ENCODE measurements around the gene PLXNA2.
A peak's percentile ranks its signal among the peaks of the same experiment; 100 is the strongest.

The PLXNA2 gene

GRCh38 chr1:208166340-208167138 is 77.6 kb downstream of the PLXNA2 start:
- DNase-seq, result no peak

- no peak for DNase-seq
These were observed 78.5 kb downstream of the PLXNA2 start for GRCh38 chr1:208165659-208166058.

GRCh38 chr1:208164609-208165008 is 79.6 kb downstream of the PLXNA2 start:
- DNase-seq, result no peak

- DNase-seq, result no peak
These were observed 80.6 kb downstream of the PLXNA2 start for GRCh38 chr1:208163539-208163938.

GRCh38 chr1:208162903-208163302 is 81.3 kb downstream of the PLXNA2 start:
- no peak for DNase-seq

GRCh38 chr1:208161656-208162375 is 82.4 kb downstream of the PLXNA2 start:
- DNase-seq, result no peak

- DNase-seq, result no peak
These were observed 83.2 kb downstream of the PLXNA2 start for GRCh38 chr1:208161005-208161404.

GRCh38 chr1:208160259-208160819 is 83.8 kb downstream of the PLXNA2 start:
- DNase-seq, result no peak

- DNase-seq, result no peak
These were observed 84.5 kb downstream of the PLXNA2 start for GRCh38 chr1:208159555-208160258.

- no peak for DNase-seq
These were observed 85.3 kb downstream of the PLXNA2 start for GRCh38 chr1:208158640-208159554.

- DNase-seq, result peak in 5 of 56 donors; percentile 8 to 44 (median 17)
These were observed 86.4 kb downstream of the PLXNA2 start for GRCh38 chr1:208157769-208158168.

- DNase-seq, result no peak
These were observed 87.4 kb downstream of the PLXNA2 start for GRCh38 chr1:208156741-208157140.

GRCh38 chr1:208156310-208156709 is 87.9 kb downstream of the PLXNA2 start:
- no peak for DNase-seq

GRCh38 chr1:208154679-208155642 is 89.2 kb downstream of the PLXNA2 start:
- peak in 3 of 56 donors; percentile 5 to 35 (median 12) for DNase-seq

- DNase-seq, result no peak
These were observed 90.1 kb downstream of the PLXNA2 start for GRCh38 chr1:208154040-208154439.

- DNase-seq, result no peak
These were observed 90.8 kb downstream of the PLXNA2 start for GRCh38 chr1:208153386-208153785.

GRCh38 chr1:208151728-208152598 is 92.2 kb downstream of the PLXNA2 start:
- DNase-seq, result no peak

GRCh38 chr1:208150833-208151458 is 93.2 kb downstream of the PLXNA2 start:
- peak in 9 of 56 donors; percentile 10 to 32 (median 24) for DNase-seq

Data from nucleus accumbens (tissue), 56 donors.